Heart left ventricle (tissue), 13 donors: ENCODE results near the gene ASPM.

ENCODE experiments used
- CTCF ChIP-seq, 12 donors: fragments of 200-600 bp; sonication (generic) in 4 of 12; IDR thresholded peaks; one replicate each; pipeline versions ENCODE4 v1.5.0 to v1.8.0; 2018 to 2022; ENCODE audit warnings: antibody characterized with exemption in 12 of 12, mild to moderate bottlenecking in 5 of 12
- POLR2A ChIP-seq, 2 donors: fragments of 450-650 bp; IDR thresholded peaks; one replicate each; pipeline ENCODE4 v1.6.1; 2017; ENCODE audit warnings: antibody characterized with exemption in 2 of 2, mild to moderate bottlenecking in 2 of 2, moderate library complexity in 2 of 2
- donor health status: ischemic (EF 13 %, LVEDD 7.1; RV severe dilation, severe dysfunction).
- donor health status: DM: no; HTN: yes; CAD: no.
- donor health status: DM: no; HTN: no; CAD: no.
- donor health status: ischemic (EF 25% LVEDD 6.9; RV normal size, moderate dysfunction).
- donor health status: ischemic (EF 25% LVEDD 5.7; RV mildly dilated, moderate dysfunction).
- donor health status: ischemic (EF 35%, LVEDD 5.7; RV mildly dilated, moderate dysfunction).
- donor health status: nonischemic (EF 11% LVEDD 7.7; RV severe dilation, severe dysfunction).
- donor health status: DM: yes; HTN: yes; CAD: no.
- donor health status: PGD.
- donor health status: ischemic (EF 29% LVEDD 5.4; RV normal size, mild dysfunction).
- donor health status: nonischemic (EF 23%, LVEDD 6.1; RV moderate dilation, normal function).

GRCh38 chr1:197076585-197076984 is 69.9 kb downstream of the ASPM start:
- TF ChIP-seq POLR2A (IDR thresholded peaks at IDR 0.05) (no peak), CTCF (IDR thresholded peaks at IDR 0.05) (no peak)
